Measurements from ENCODE around the gene PTPRN2.

Gene PTPRN2

GRCh38 chr7:158186864-158187693, 400.5 kb downstream of the PTPRN2 start:
- H3K9ac ChIP-seq (ENCODE audit: low read length), result no peak overlapping the region
- no peak overlapping the region for H2BK5ac ChIP-seq (ENCODE audit: low read length)
- no peak overlapping the region for H3K56ac ChIP-seq (ENCODE audit: low read length)
- no peak overlapping the region for H3K4ac ChIP-seq (ENCODE audit: low read depth, low read length)
- H3K4me3 ChIP-seq (ENCODE audit: low read length), result no peak overlapping the region
- no peaks in the 10 kb centered on the region for H3K79me2 ChIP-seq (ENCODE audit: control insufficient read depth, insufficient read depth, low read length)
- H3K79me1 ChIP-seq (ENCODE audit: low read length), result no peaks in the 10 kb centered on the region
- no peak overlapping the region for H4K8ac ChIP-seq (ENCODE audit: low read depth, low read length)
- no peak for DNase-seq
- no peak overlapping the region for H3K27ac ChIP-seq (ENCODE audit: low read depth, low read length)
- no peak overlapping the region for H4K5ac ChIP-seq (ENCODE audit: low read length)
- no peak overlapping the region for H2BK15ac ChIP-seq (replicated peaks; ENCODE audit: low read depth)
- no peak overlapping the region for H3K4me2 ChIP-seq (ENCODE audit: low read length)
- H3K36me3 ChIP-seq (ENCODE audit: control insufficient read depth, insufficient read depth, low read length), result no peaks in the 10 kb centered on the region
- no peak overlapping the region for H2AK5ac ChIP-seq (ENCODE audit: low read length)
- H3K4me1 ChIP-seq (ENCODE audit: control insufficient read depth, low read depth, low read length), result no peaks in the 10 kb centered on the region
- H3K27me3 ChIP-seq (ENCODE audit: insufficient read depth, low read length, poor library complexity), result no peaks in the 10 kb centered on the region
- H3K18ac ChIP-seq (ENCODE audit: low read length), result no peak overlapping the region
- no peak overlapping the region for H2BK120ac ChIP-seq (ENCODE audit: low read depth, low read length)
- no CpG with 5 or more reads among the region's 13 CpGs for WGBS (ENCODE audit: extremely low coverage, insufficient coverage, low lambda C conversion rate)
- no peak overlapping the region for H3K23ac ChIP-seq (ENCODE audit: low read length)

GRCh38 chr7:158186406-158186805, 401.2 kb downstream of the PTPRN2 start:
- Histone ChIP-seq H4K5ac (ENCODE audit: low read length) (no peak overlapping the region), H3K79me1 (ENCODE audit: low read length) (no peaks in the 10 kb centered on the region), H3K9ac (ENCODE audit: low read length) (no peak overlapping the region), H2AK5ac (ENCODE audit: low read length) (no peak overlapping the region), H3K27me3 (ENCODE audit: insufficient read depth, low read length, poor library complexity) (no peaks in the 10 kb centered on the region), H3K4me2 (ENCODE audit: low read length) (no peak overlapping the region), H3K36me3 (ENCODE audit: control insufficient read depth, insufficient read depth, low read length) (no peaks in the 10 kb centered on the region), H3K56ac (ENCODE audit: low read length) (no peak overlapping the region), H2BK15ac (replicated peaks; ENCODE audit: low read depth) (no peak overlapping the region), H3K4ac (ENCODE audit: low read depth, low read length) (no peak overlapping the region), H3K23ac (ENCODE audit: low read length) (no peak overlapping the region), H2BK5ac (ENCODE audit: low read length) (no peak overlapping the region), H3K27ac (ENCODE audit: low read depth, low read length) (no peak overlapping the region), H2BK120ac (ENCODE audit: low read depth, low read length) (no peak overlapping the region), H3K4me1 (ENCODE audit: control insufficient read depth, low read depth, low read length) (no peaks in the 10 kb centered on the region), H3K79me2 (ENCODE audit: control insufficient read depth, insufficient read depth, low read length) (no peaks in the 10 kb centered on the region), H4K8ac (ENCODE audit: low read depth, low read length) (no peak overlapping the region), H3K4me3 (ENCODE audit: low read length) (no peak overlapping the region), H3K18ac (ENCODE audit: low read length) (no peak overlapping the region)
- DNase-seq, result no peak
- no CpG with 5 or more reads among the region's 12 CpGs for WGBS (ENCODE audit: extremely low coverage, insufficient coverage, low lambda C conversion rate)

DNA sequence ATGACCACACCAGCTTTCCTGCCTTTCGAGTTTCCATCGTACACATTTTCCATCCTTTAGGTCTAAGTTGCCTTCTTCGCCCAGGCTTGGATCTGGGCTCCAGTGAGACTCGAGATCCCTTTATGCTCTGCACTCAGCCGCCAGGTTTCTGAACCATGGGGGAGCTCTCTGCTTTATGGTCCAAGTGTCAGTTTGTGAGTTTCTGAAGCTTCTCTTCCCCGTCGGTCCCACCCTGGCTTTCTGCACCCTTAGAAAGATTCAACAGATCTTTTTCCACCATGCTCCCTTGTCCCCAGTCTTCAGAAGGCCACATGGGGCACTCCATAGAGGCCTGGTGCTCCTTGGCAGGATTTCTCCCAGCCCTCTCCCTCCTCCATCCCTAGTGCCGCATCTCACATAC, 402.0 kb downstream of the PTPRN2 start:
- DNase-seq, result no peak
- Histone ChIP-seq H3K27ac (ENCODE audit: low read depth, low read length) (no peak overlapping the region), H3K4me1 (ENCODE audit: control insufficient read depth, low read depth, low read length) (no peaks in the 10 kb centered on the region), H3K56ac (ENCODE audit: low read length) (no peak overlapping the region), H3K9ac (ENCODE audit: low read length) (no peak overlapping the region), H3K79me1 (ENCODE audit: low read length) (no peaks in the 10 kb centered on the region), H2BK5ac (ENCODE audit: low read length) (no peak overlapping the region), H3K36me3 (ENCODE audit: control insufficient read depth, insufficient read depth, low read length) (no peaks in the 10 kb centered on the region), H3K4ac (ENCODE audit: low read depth, low read length) (no peak overlapping the region), H2BK120ac (ENCODE audit: low read depth, low read length) (no peak overlapping the region), H2AK5ac (ENCODE audit: low read length) (no peak overlapping the region), H4K5ac (ENCODE audit: low read length) (no peak overlapping the region), H2BK15ac (replicated peaks; ENCODE audit: low read depth) (no peak overlapping the region), H3K79me2 (ENCODE audit: control insufficient read depth, insufficient read depth, low read length) (no peaks in the 10 kb centered on the region), H3K4me2 (ENCODE audit: low read length) (no peak overlapping the region), H3K27me3 (ENCODE audit: insufficient read depth, low read length, poor library complexity) (no peaks in the 10 kb centered on the region), H3K23ac (ENCODE audit: low read length) (no peak overlapping the region), H4K8ac (ENCODE audit: low read depth, low read length) (no peak overlapping the region), H3K18ac (ENCODE audit: low read length) (no peak overlapping the region), H3K4me3 (ENCODE audit: low read length) (no peak overlapping the region)
- WGBS (ENCODE audit: extremely low coverage, insufficient coverage, low lambda C conversion rate), result no CpG with 5 or more reads among the region's 8 CpGs

DNA sequence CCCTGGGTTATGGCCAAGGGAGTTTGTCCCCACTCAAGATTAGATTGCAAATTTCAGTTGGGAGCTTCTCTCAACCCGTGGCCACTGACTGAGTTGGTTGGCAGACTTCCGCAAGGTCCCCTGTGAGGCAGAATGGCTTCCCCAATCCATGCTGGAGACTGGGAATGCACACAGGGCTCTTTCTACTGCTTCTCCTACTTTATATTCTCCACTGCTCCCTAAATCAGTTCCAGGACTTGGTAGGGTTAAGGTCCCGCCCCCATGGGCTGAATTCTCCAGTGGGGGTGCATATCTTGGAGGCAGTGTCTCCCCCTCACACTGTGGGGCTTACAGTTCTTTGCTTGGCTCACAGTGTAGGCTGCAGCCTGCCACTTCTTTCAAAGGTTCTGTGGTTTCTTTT, 404.2 kb downstream of the PTPRN2 start:
- H3K4ac ChIP-seq (ENCODE audit: low read depth, low read length), result no peak overlapping the region
- WGBS (ENCODE audit: extremely low coverage, insufficient coverage, low lambda C conversion rate), result no CpG with 5 or more reads among the region's 3 CpGs
- H3K27ac ChIP-seq (ENCODE audit: low read depth, low read length), result no peak overlapping the region

GRCh38 chr7:158176561-158177173, 411.0 kb downstream of the PTPRN2 start:
- Histone ChIP-seq H3K4me1 (ENCODE audit: control insufficient read depth, low read depth, low read length) (no peaks in the 10 kb centered on the region), H3K56ac (ENCODE audit: low read length) (no peak overlapping the region), H3K4me2 (ENCODE audit: low read length) (no peak overlapping the region), H3K4me3 (ENCODE audit: low read length) (no peak overlapping the region), H3K9ac (ENCODE audit: low read length) (no peak overlapping the region), H3K79me1 (ENCODE audit: low read length) (no peaks in the 10 kb centered on the region), H4K8ac (ENCODE audit: low read depth, low read length) (no peak overlapping the region), H3K23ac (ENCODE audit: low read length) (no peak overlapping the region), H3K27ac (ENCODE audit: low read depth, low read length) (no peak overlapping the region), H2BK15ac (replicated peaks; ENCODE audit: low read depth) (no peak overlapping the region), H3K27me3 (ENCODE audit: insufficient read depth, low read length, poor library complexity) (no peaks in the 10 kb centered on the region), H2BK5ac (ENCODE audit: low read length) (no peak overlapping the region), H3K18ac (ENCODE audit: low read length) (no peak overlapping the region), H2AK5ac (ENCODE audit: low read length) (no peak overlapping the region), H2BK120ac (ENCODE audit: low read depth, low read length) (no peak overlapping the region), H4K5ac (ENCODE audit: low read length) (no peak overlapping the region), H3K36me3 (ENCODE audit: control insufficient read depth, insufficient read depth, low read length) (no peaks in the 10 kb centered on the region), H3K4ac (ENCODE audit: low read depth, low read length) (no peak overlapping the region), H3K79me2 (ENCODE audit: control insufficient read depth, insufficient read depth, low read length) (no peaks in the 10 kb centered on the region)
- DNase-seq, result no peak
- WGBS (ENCODE audit: extremely low coverage, insufficient coverage, low lambda C conversion rate), result no CpG with 5 or more reads among the region's 7 CpGs

More for the DNA sequence above, 404.2 kb downstream of the PTPRN2 start:
- Histone ChIP-seq H2BK5ac (ENCODE audit: low read length) (no peak overlapping the region), H3K56ac (ENCODE audit: low read length) (no peak overlapping the region), H3K23ac (ENCODE audit: low read length) (no peak overlapping the region), H3K36me3 (ENCODE audit: control insufficient read depth, insufficient read depth, low read length) (no peaks in the 10 kb centered on the region), H2BK120ac (ENCODE audit: low read depth, low read length) (no peak overlapping the region), H2BK15ac (replicated peaks; ENCODE audit: low read depth) (no peak overlapping the region), H3K27me3 (ENCODE audit: insufficient read depth, low read length, poor library complexity) (no peaks in the 10 kb centered on the region), H3K4me3 (ENCODE audit: low read length) (no peak overlapping the region), H2AK5ac (ENCODE audit: low read length) (no peak overlapping the region), H3K9ac (ENCODE audit: low read length) (no peak overlapping the region), H3K79me2 (ENCODE audit: control insufficient read depth, insufficient read depth, low read length) (no peaks in the 10 kb centered on the region), H3K79me1 (ENCODE audit: low read length) (no peaks in the 10 kb centered on the region), H4K5ac (ENCODE audit: low read length) (no peak overlapping the region), H3K4me1 (ENCODE audit: control insufficient read depth, low read depth, low read length) (no peaks in the 10 kb centered on the region), H3K18ac (ENCODE audit: low read length) (no peak overlapping the region), H4K8ac (ENCODE audit: low read depth, low read length) (no peak overlapping the region), H3K4me2 (ENCODE audit: low read length) (no peak overlapping the region)
- DNase-seq, result no peak
